PC-9 (cell line): Measurements from ENCODE around the gene GDPGP1. TPM values are rescaled to one million over a fixed set of nuclear protein-coding genes. Genes with fewer than 3 reads are reported as not detected.
"Not testable (repeated sequence)": the region's sequence is repeated elsewhere in the genome, so short reads cannot be mapped to it uniquely, and the experiment has no call there.

Experiments used
- BruUV-seq: library from RNA; stranded (reverse); fragments of 400-500 nt; replicated peaks from 2 replicates; lab custom pipeline; 2021; lab: Mats Ljungman, UMichigan
- CTCF ChIA-PET: fragments of 300-600 bp; sonication (Branson Sonifier 250); formaldehyde crosslinking; loops from one replicate; lab custom pipeline; 2022; ENCODE audit warnings: antibody characterized with exemption; lab: Charles Lee
- POLR2A ChIA-PET: fragments of 300-600 bp; sonication (Branson Sonifier 250); formaldehyde crosslinking; loops from one replicate; lab custom pipeline; 2022; ENCODE audit warnings: antibody characterized with exemption; ENCODE audit not compliant: unreplicated experiment; lab: Charles Lee
- DNase-seq, 2 experiments: peaks; one replicate each; pipeline versions ENCODE4 v3.0.0 to v3.0.0-alpha.2; 2015 to 2022; ENCODE audit warnings: mixed read lengths in 1 of 2
- H2AFZ ChIP-seq: fragments of 200-600 bp; sonication (generic); 2 replicates; pipeline ENCODE4 v1.8.1; 2017; ENCODE audit warnings: antibody characterized with exemption
- H3F3A ChIP-seq: fragments of 200-600 bp; sonication (generic); 2 replicates; pipeline ENCODE4 v1.8.1; 2017; ENCODE audit warnings: antibody characterized with exemption, mild to moderate bottlenecking, low read depth; ENCODE audit not compliant: insufficient read depth
- H3K27ac ChIP-seq: fragments of 200-600 bp; sonication (generic); 2 replicates; pipeline ENCODE4 v1.6.1; 2016; ENCODE audit warnings: mixed run types
- H3K27me3 ChIP-seq: fragments of 200-600 bp; sonication (generic); 2 replicates; pipeline ENCODE4 v1.6.1; 2016; ENCODE audit warnings: low read depth, mixed run types; ENCODE audit not compliant: insufficient read depth
- H3K36me3 ChIP-seq: fragments of 200-600 bp; sonication (generic); 2 replicates; pipeline ENCODE4 v1.6.1; 2016; ENCODE audit warnings: low read depth, mixed run types
- H3K4me1 ChIP-seq: fragments of 200-600 bp; sonication (generic); replicated peaks from 2 replicates; pipeline ENCODE4 v1.6.1; 2016; ENCODE audit warnings: mixed run types; ENCODE audit not compliant: insufficient read depth
- H3K4me2 ChIP-seq: fragments of 200-600 bp; sonication (generic); 2 replicates; pipeline ENCODE4 v1.6.1; 2017; ENCODE audit warnings: mixed run types
- H3K4me3 ChIP-seq: fragments of 200-600 bp; sonication (generic); 2 replicates; pipeline ENCODE4 v1.6.1; 2016; ENCODE audit warnings: mixed run types
- H3K79me2 ChIP-seq: fragments of 200-600 bp; sonication (generic); 2 replicates; pipeline ENCODE4 v1.6.1; 2017; ENCODE audit warnings: low read depth, mixed run types
- H3K9me2 ChIP-seq: fragments of 200-600 bp; sonication (generic); 2 replicates; pipeline ENCODE4 v1.8.1; 2017; ENCODE audit warnings: mild to moderate bottlenecking; ENCODE audit not compliant: insufficient read depth
- H3K9me3 ChIP-seq: fragments of 200-600 bp; sonication (generic); 2 replicates; pipeline ENCODE4 v1.8.1; 2016; ENCODE audit warnings: low read depth; ENCODE audit not compliant: insufficient read depth
- H4K20me1 ChIP-seq: fragments of 200-600 bp; sonication (generic); 2 replicates; pipeline ENCODE4 v1.8.1; 2017; ENCODE audit not compliant: insufficient read depth
- EZH2 ChIP-seq: fragments of 200-600 bp; sonication (generic); IDR thresholded peaks from 2 replicates; pipeline ENCODE4 v1.8.0; 2017; ENCODE audit warnings: antibody characterized with exemption, low read depth
- intact Hi-C: fragments of 100-400 bp; cut with micrococcal nuclease; formaldehyde crosslinking; loops from one replicate; pipeline ENCODE4 v1.10.0; 2022; ENCODE audit not compliant: unreplicated experiment
- total RNA-seq: library from RNA; stranded (reverse); gene quantifications from 2 replicates; pipeline ENCODE4 v1.2.3, GENCODE V29; 2021
- TF ChIP-seq, protein P1 (sequence below): fragments of 200-600 bp; sonication (generic); conservative IDR thresholded peaks from 2 replicates; pipeline ENCODE4 v1.6.1; 2017; ENCODE audit warnings: mixed run types, antibody characterized with exemption, mild to moderate bottlenecking, moderate library complexity

The GDPGP1 gene
- total RNA-seq, 1 experiment from 2014 or later, result 7.6 TPM

DNA sequence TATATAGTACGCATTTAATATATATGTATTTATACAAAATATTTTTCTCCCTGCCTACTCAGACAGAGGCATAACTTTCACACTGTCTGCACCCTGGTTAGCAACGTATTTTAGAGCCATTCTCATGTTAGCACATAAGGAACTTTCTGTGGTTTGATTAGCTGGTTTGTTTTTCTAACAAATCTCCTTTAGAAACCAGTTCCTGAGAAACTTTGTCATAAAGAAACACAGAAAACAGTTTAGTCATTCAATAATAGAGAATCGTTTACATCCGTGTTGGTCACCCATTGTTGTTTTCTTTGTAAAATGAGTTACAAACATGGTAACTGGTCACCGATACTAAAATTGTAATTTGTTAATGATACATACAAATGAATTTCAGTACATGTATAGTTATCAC lies 25.5 kb downstream of the GDPGP1 start:
- Histone ChIP-seq H3K9me2 (no peaks in the 10 kb centered on the region), H3K27ac (no peak overlapping the region), H3K4me1 (peaks cover 31% of the 10 kb centered on the region), H3F3A (peaks cover 8% of the 10 kb centered on the region; the same call in 1 of the 2 replicates), H3K79me2 (peaks cover 20% of the 10 kb centered on the region; the same call in 1 of the 2 replicates), H3K27me3 (no peaks in the 10 kb centered on the region), H2AFZ (no peak overlapping the region), H4K20me1 (no peaks in the 10 kb centered on the region), H3K36me3 (no peaks in the 10 kb centered on the region), H3K4me2 (no peak overlapping the region), H3K9me3 (no peaks in the 10 kb centered on the region), H3K4me3 (no peak overlapping the region)
- no TSS peak for BruUV-seq
- no peak for DNase-seq
- no peak for TF ChIP-seq EZH2
- TF ChIP-seq, protein P1, sequence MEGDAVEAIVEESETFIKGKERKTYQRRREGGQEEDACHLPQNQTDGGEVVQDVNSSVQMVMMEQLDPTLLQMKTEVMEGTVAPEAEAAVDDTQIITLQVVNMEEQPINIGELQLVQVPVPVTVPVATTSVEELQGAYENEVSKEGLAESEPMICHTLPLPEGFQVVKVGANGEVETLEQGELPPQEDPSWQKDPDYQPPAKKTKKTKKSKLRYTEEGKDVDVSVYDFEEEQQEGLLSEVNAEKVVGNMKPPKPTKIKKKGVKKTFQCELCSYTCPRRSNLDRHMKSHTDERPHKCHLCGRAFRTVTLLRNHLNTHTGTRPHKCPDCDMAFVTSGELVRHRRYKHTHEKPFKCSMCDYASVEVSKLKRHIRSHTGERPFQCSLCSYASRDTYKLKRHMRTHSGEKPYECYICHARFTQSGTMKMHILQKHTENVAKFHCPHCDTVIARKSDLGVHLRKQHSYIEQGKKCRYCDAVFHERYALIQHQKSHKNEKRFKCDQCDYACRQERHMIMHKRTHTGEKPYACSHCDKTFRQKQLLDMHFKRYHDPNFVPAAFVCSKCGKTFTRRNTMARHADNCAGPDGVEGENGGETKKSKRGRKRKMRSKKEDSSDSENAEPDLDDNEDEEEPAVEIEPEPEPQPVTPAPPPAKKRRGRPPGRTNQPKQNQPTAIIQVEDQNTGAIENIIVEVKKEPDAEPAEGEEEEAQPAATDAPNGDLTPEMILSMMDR, result no peak
- intact Hi-C loops, result no loop called here
- CTCF ChIA-PET, result no interaction called here
- POLR2A ChIA-PET, result no interaction called here

DNA sequence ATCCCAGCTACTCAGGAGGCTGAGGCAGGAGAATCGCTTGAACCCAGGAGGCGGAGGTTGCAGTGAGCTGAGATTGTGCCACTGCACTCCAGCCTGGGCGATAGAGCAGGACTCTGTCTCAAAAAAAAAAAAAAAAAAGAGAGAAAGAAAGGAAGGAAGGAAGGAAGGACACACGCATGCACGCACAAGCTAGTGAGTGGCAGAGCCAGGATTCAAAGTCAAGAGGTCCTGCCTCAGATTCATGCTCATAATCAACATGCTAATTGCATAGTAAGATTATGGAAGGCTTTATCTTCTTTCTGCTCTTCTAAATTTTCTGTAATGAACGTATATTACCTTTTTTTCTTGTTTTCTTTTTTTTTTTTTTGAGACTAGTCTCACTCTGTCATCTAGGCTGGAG lies 26.7 kb downstream of the GDPGP1 start:
- H3K27ac ChIP-seq, BruUV-seq, H3K4me3 ChIP-seq, H3K36me3 ChIP-seq, H2AFZ ChIP-seq, H3K27me3 ChIP-seq, H4K20me1 ChIP-seq, POLR2A ChIA-PET, H3K9me2 ChIP-seq, DNase-seq, H3K9me3 ChIP-seq, H3K4me2 ChIP-seq: not testable (repeated sequence)
- CTCF ChIA-PET, result interaction anchor here (0.6 kb wide), 1 partner anchor 907 kb away, joined by 5 read pairs; no protein-coding TSS in a partner anchor
- H3K4me1 ChIP-seq, result peaks cover 35% of the 10 kb centered on the region
- H3K79me2 ChIP-seq, result peaks cover 26% of the 10 kb centered on the region; the same call in 1 of the 2 replicates
- H3F3A ChIP-seq, result peaks cover 20% of the 10 kb centered on the region; the same call in 1 of the 2 replicates
- intact Hi-C loops, result loop anchor here (10.0 kb wide), 1 partner anchor 366 kb away; the partner anchor contains the start of gene AP3S2

DNA sequence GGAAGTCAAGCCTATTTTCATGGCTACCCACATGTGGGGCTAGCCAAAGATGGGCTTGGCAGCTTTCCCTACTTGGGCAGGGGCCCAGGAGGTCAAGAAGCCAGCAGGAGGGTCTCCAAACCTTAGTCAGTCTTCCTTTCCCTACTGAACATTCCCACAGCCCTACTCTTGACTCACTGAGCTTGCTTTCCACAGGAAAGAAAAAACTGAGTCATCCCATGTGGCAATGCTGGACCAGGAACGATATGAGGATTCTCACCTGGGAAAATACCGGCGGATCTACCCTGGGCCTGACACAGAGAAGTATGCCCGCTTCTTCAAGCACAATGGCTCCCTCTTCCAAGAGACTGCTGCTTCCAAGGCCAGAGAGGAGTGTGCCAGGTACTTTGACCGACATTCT lies 27.8 kb downstream of the GDPGP1 start:
- no peaks in the 10 kb centered on the region for H3K36me3 ChIP-seq
- H3K4me1 ChIP-seq, result peaks cover 39% of the 10 kb centered on the region
- H3K79me2 ChIP-seq, result peaks cover 37% of the 10 kb centered on the region
- no peaks in the 10 kb centered on the region for H3K9me3 ChIP-seq
- intact Hi-C loops, result loop anchor here (10.0 kb wide), 1 partner anchor 367 kb away; the partner anchor contains the start of gene AP3S2
- H2AFZ ChIP-seq, result no peak overlapping the region
- H4K20me1 ChIP-seq, result peaks cover 4% of the 10 kb centered on the region; the same call in 1 of the 2 replicates
- no peaks in the 10 kb centered on the region for H3K9me2 ChIP-seq
- CTCF ChIA-PET, result no interaction called here
- H3K4me3 ChIP-seq, result no peak overlapping the region
- H3K27me3 ChIP-seq, result no peaks in the 10 kb centered on the region
- no TSS peak for BruUV-seq
- peaks cover 20% of the 10 kb centered on the region; the same call in 1 of the 2 replicates for H3F3A ChIP-seq
- POLR2A ChIA-PET, result interaction anchor here (0.5 kb wide), 1 partner anchor 12 kb away, joined by 5 read pairs; no protein-coding TSS in a partner anchor
- TF ChIP-seq EZH2, result no peak
- TF ChIP-seq, protein P1, result no peak
- peak; percentile 12 to 68 for DNase-seq
- H3K27ac ChIP-seq, result peak overlapping the region; percentile 57
- H3K4me2 ChIP-seq, result peak overlapping the region; percentile 51
